Fibroblast of the aortic adventitia (primary cell): Measurements from ENCODE around the gene DIPK1A. TPM values are rescaled to one million over a fixed set of nuclear protein-coding genes. Genes with fewer than 3 reads are reported as not detected.

Source experiments
- DNase-seq: peaks from one replicate; pipeline ENCODE4 v3.0.0-alpha.2; 2010; ENCODE audit warnings: low read depth
- H3K4me3 ChIP-seq: 2 replicates; pipeline ENCODE4 v1.5.1; 2011; ENCODE audit warnings: low read depth, mild to moderate bottlenecking, control low read depth, low read length, moderate library complexity
- total RNA-seq: library from RNA; depleted of rRNA; stranded (reverse); fragments of >200 nt; gene quantifications from 2 replicates; pipeline ENCODE4 v1.2.3, GENCODE V29; 2012; ENCODE audit warnings: low replicate concordance
- TF ChIP-seq, protein P1 (sequence below): IDR thresholded peaks from 2 replicates; pipeline ENCODE4 v1.5.1; 2011; ENCODE audit warnings: mild to moderate bottlenecking, low read length, control low read depth, inconsistent platforms; ENCODE audit not compliant: insufficient read depth

The DIPK1A gene
- total RNA-seq, 1 donor: 17.1 TPM

DNA sequence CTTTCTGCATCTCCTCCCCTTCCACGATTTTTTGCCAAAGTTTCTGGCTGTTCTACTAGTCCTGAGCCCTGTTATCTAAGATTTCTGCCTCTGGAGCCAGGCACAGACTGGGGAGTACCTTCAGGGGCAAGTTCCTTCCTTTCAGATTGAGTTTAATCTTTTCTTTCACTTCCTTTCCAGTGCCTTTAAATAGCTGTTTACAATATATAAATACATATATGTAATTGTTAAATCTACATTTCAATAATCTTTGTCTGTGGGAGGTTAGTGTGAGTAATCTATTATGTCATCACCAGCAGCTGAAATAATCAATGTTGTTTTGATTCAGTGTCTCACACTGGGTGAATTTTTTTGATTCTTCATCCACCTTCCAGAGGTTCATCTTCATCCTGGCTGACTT lies 31.8 kb downstream of the DIPK1A start:
- H3K4me3 ChIP-seq: no peak overlapping the region
- TF ChIP-seq, protein P1, sequence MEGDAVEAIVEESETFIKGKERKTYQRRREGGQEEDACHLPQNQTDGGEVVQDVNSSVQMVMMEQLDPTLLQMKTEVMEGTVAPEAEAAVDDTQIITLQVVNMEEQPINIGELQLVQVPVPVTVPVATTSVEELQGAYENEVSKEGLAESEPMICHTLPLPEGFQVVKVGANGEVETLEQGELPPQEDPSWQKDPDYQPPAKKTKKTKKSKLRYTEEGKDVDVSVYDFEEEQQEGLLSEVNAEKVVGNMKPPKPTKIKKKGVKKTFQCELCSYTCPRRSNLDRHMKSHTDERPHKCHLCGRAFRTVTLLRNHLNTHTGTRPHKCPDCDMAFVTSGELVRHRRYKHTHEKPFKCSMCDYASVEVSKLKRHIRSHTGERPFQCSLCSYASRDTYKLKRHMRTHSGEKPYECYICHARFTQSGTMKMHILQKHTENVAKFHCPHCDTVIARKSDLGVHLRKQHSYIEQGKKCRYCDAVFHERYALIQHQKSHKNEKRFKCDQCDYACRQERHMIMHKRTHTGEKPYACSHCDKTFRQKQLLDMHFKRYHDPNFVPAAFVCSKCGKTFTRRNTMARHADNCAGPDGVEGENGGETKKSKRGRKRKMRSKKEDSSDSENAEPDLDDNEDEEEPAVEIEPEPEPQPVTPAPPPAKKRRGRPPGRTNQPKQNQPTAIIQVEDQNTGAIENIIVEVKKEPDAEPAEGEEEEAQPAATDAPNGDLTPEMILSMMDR: no peak
- DNase-seq: no peak

DNA sequence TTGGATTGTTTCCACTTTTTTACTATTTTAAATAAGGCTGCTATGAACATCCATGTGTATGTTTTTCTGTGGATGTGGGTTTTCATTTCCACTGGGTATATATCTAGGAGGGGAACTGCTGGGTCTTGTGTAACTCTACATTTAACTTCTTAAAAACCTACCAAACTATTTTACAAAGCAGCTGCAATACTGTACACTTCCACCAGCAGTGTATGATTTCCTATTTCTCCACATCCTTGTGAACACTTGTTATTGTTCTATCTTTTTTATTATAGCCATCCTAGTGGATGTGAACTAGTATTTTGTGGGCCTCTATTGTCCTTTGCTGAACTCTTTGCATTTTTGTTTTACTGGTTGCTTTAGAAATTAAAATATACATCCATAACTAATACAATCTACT lies 33.4 kb downstream of the DIPK1A start:
- DNase-seq: no peak
- H3K4me3 ChIP-seq: no peak overlapping the region
- TF ChIP-seq, protein P1: no peak

DNA sequence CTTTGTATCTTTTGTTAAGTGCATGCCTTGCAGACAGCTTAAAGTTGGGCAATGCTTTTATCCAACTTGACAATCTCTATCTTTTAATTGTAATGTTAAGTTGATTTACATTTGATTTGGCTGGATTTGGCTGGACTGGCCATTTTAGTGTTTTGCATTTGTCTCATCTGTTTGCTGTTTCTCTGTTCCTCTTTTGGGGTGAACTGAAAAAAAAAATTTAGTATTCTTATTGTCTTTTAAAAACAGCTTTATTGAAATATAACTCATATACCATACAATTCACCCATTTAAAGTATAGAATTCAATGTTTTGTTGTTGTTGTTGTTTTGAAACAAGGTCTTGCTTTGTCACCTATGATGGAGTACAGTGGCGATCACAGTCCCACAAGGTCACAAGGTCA lies 34.4 kb downstream of the DIPK1A start:
- DNase-seq: no peak
- TF ChIP-seq, protein P1: no peak
- H3K4me3 ChIP-seq: no peak overlapping the region

DNA sequence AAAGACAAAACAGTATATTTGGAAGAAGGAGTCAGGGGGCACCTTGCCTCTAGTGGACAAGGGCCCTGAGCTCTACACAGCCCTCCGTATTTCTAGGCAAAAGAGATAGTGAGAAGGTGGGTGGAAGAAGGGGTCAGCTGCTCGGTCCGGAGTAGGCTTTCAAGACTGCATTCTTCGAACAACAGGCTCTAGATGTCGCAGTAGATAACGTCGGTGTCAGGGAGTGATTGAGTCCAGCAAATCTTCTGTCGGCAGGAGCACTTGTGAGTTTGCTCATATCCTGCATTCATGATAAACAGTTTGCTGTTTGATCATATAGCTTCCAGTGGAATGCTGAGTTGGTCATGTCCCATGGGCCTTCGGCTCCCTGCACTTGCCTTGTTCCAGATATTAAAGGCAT lies 36.8 kb downstream of the DIPK1A start:
- TF ChIP-seq, protein P1: no peak
- DNase-seq: no peak
- H3K4me3 ChIP-seq: no peak overlapping the region

DNA sequence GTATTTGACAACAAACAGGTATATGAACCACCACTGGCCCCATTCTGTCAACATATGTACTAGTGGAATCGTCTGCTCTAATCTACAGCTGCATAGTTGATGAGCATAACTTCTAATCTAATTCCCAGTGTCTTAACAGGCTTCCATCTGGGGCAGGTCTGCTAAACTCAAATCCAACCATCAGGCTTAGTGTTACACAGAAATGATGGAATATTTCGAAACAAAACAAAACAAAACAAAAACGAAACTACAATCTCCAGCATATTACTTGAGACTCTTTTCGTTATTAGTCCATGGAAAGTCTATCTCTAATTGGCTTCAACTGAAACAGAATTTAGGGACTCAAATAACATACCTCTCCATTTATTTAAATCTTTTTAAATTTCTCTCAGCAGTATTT lies 37.6 kb downstream of the DIPK1A start:
- no peak overlapping the region for H3K4me3 ChIP-seq
- DNase-seq: peak; percentile 32
- TF ChIP-seq, protein P1: no peak

DNA sequence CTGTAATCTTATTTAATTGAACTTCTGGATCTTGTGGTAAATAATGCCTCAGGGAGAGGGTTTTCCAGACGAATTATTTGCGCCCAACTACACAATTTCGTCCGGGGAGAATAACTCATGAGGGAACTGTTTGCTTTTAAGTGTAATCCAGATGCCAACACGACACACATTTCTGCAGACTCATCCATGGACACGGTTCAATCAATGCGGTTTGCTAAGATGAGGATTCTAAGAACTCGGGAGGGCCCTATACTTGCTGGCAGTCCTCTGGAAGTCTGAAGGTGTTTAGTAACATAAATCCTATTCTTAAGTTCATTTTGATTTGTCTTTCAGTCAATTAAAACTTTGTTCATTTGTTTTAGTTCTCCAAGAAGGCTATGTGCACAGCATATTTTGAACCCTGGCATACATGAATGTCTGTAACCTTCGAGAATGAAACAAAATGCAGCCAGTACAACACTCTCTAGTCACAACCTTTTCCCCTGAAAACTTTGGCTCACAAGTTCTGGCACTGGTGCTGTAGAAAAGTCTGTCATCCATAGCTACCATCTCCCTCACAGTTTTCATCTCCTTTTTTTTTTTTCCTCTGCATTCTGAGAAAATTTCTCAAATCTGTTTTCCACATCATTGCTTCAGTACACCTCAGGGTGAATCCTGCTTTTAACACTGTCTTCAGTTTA lies 38.8 kb downstream of the DIPK1A start:
- TF ChIP-seq, protein P1: no peak
- H3K4me3 ChIP-seq: no peak overlapping the region
- DNase-seq: peak; percentile 17
